Gastrocnemius medialis (tissue), 4 donors: Measurements from ENCODE around the gene PTPRM.

Source experiments
- CTCF ChIP-seq, 5 experiments: fragments of 450-650 bp in 3 of 5; fragments of 200-600 bp in 2 of 5; sonication (generic) in 2 of 5; IDR thresholded peaks in 4 of 5; conservative IDR thresholded peaks in 1 of 5; 1 replicate in 4 of 5; 2 replicates in 1 of 5; pipeline ENCODE4 v1.5.1; 2016 to 2019; ENCODE audit warnings: antibody characterized with exemption in 5 of 5, mild to moderate bottlenecking in 3 of 5, moderate library complexity in 3 of 5
- POLR2A ChIP-seq, 2 donors: fragments of 450-650 bp; IDR thresholded peaks; one replicate each; pipeline ENCODE4 v1.6.1; 2017; ENCODE audit warnings: antibody characterized with exemption in 2 of 2, mild to moderate bottlenecking in 2 of 2, moderate library complexity in 2 of 2

- TF ChIP-seq POLR2A (IDR thresholded peaks at IDR 0.05), result no peak
- TF ChIP-seq CTCF (IDR thresholded peaks at IDR 0.05 in 4 of 5, conservative IDR thresholded peaks at IDR 0.05 in 1 of 5), result no peak
Observed at GRCh38 chr18:7857562-7857961, 290.4 kb downstream of the PTPRM start.
